ENCODE measurements around the gene LMTK2. TPM values are rescaled to one million over a fixed set of nuclear protein-coding genes. Genes with fewer than 3 reads are reported as not detected.

Gene LMTK2
- total RNA-seq, 1 donor from 2014 or later: 20.6 TPM

DNA sequence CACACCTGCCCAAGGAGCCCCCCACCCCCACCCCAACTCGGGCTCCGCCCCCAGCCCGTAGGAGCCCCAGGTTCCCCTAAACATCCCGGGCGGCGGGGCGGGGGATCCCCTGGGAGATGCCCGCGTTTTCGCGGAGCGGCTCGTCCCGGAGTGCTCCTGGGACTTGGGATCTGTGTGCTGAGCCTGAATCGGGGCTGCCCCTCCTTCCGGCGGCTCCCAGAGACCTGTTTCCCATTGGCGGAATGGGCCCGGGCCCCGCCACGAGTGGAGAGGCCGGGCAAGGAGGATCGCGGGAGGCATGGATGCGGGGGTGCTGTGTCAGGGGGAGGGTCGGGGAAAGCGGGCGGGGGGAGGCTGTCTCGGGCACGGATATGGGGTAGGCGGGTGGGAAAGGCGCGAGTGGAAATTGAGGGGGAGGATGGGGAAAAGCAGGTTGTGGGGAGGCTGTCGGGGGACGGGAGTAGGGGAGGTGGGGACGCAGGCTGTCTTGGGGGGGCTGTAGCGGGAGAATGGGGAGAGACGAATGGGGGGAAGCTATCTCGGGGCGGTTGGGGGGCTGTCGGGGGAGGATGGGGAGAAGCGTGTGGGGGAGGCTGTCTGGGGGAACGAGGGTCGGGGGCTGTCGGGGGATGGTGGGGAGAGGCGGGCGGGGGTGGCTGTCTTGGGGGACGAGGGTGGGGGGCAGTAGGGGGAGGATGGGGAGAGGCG is 104.0 kb downstream of the LMTK2 start:
- peaks cover 13% of the 10 kb centered on the region for H3K27me3 Mint-ChIP-seq (ENCODE audit: unreplicated experiment)
- H3K4me3 Mint-ChIP-seq (ENCODE audit: unreplicated experiment): no peak overlapping the region
- no peaks in the 10 kb centered on the region for H3K36me3 Mint-ChIP-seq (ENCODE audit: unreplicated experiment)
- H3K27ac Mint-ChIP-seq (ENCODE audit: unreplicated experiment): no peak overlapping the region
- TF ChIP-seq, protein P1, sequence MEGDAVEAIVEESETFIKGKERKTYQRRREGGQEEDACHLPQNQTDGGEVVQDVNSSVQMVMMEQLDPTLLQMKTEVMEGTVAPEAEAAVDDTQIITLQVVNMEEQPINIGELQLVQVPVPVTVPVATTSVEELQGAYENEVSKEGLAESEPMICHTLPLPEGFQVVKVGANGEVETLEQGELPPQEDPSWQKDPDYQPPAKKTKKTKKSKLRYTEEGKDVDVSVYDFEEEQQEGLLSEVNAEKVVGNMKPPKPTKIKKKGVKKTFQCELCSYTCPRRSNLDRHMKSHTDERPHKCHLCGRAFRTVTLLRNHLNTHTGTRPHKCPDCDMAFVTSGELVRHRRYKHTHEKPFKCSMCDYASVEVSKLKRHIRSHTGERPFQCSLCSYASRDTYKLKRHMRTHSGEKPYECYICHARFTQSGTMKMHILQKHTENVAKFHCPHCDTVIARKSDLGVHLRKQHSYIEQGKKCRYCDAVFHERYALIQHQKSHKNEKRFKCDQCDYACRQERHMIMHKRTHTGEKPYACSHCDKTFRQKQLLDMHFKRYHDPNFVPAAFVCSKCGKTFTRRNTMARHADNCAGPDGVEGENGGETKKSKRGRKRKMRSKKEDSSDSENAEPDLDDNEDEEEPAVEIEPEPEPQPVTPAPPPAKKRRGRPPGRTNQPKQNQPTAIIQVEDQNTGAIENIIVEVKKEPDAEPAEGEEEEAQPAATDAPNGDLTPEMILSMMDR (IDR thresholded peaks at IDR 0.05; ENCODE audit: partially characterized antibody, unreplicated experiment): no peak
- DNase-seq: no peak
- peaks cover 2% of the 10 kb centered on the region for H3K4me1 Mint-ChIP-seq (ENCODE audit: low read depth, unreplicated experiment)
- H3K9me3 Mint-ChIP-seq (ENCODE audit: unreplicated experiment): peaks cover 18% of the 10 kb centered on the region

DNA sequence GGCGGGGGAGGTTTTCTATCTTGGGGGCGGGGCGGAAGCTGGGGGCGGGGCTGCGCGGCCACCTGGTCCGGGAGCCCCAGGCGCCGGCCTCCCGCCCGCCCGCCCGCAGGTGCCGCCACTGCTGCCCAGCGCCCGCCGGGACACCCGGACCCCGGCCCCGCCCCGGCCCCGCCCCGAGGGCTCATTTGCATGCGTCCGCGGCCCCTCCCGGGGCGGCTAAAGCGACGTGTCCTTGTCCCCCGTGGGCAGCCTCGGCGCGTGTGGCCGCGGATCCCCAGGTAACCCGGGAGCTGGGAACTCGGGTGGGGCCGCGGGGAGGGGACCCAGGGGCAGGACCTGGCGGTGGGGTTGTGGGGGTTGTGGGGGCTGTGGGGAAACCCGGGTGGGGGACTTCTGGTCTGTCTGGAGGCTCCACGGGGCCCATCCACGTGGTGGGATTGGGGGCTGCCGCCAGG is 104.6 kb downstream of the LMTK2 start, which contains the start of gene BHLHA15:
Gene BHLHA15 (plus strand): TSS at position 219 of the 455 bp plus-strand sequence. CDS start 871 bp downstream, outside the sequence.
- H3K27me3 Mint-ChIP-seq (ENCODE audit: unreplicated experiment): peaks cover 13% of the 10 kb centered on the region
- TF ChIP-seq, protein P1 (IDR thresholded peaks at IDR 0.05; ENCODE audit: partially characterized antibody, unreplicated experiment): no peak
- no peak within 1 kb of the TSS for H3K27ac Mint-ChIP-seq (ENCODE audit: unreplicated experiment)
- H3K4me1 Mint-ChIP-seq (ENCODE audit: low read depth, unreplicated experiment): no peaks in the 10 kb centered on the region
- peak; percentile 57 for DNase-seq
- peaks cover 16% of the 10 kb centered on the region for H3K9me3 Mint-ChIP-seq (ENCODE audit: unreplicated experiment)
- peak within 1 kb of the TSS; percentile 71 for H3K4me3 Mint-ChIP-seq (ENCODE audit: unreplicated experiment)
- H3K36me3 Mint-ChIP-seq (ENCODE audit: unreplicated experiment): no peaks in the 10 kb centered on the region

DNA sequence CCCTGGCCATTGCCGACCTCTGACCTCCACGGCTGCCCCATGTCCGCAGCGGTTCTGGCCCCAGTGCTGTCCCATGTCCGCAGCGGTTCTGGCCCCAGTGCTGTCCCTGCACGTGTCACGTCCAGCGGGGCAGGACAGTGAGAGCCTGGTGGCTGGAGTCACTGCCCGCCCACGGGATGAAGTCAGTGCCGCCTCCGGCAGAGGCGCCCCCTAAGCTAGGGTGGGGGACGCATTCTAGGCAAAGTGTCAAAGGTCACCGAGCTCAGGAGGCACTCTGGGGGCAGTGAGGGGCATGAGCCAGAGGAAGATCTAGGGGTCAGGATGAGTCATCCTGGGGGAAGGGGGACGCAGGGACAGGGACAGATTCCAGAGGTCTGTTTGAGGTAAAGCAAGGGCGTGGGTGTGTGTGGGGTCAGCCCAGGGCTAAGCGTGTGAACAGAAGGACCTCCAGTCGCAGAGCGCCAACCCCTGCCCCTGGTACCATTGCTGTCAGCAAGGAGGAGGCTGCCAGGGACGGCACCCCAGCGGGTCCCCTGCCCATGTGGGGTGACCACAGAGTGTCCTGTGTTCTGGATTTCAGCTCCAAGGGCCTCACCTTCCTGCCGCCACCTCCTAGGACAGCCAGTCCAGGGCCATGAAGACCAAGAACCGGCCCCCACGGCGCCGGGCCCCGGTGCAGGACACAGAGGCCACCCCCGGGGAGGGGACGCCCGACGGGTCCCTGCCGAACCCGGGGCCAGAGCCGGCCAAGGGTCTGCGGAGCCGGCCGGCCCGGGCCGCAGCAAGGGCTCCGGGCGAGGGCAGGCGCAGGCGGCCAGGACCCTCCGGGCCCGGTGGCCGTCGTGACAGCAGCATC is 105.2 kb downstream of the LMTK2 start:
- Mint-ChIP-seq H3K36me3 (ENCODE audit: unreplicated experiment) (no peaks in the 10 kb centered on the region), H3K4me3 (ENCODE audit: unreplicated experiment) (peak overlapping the region; percentile 71), H3K4me1 (ENCODE audit: low read depth, unreplicated experiment) (no peaks in the 10 kb centered on the region)

DNA sequence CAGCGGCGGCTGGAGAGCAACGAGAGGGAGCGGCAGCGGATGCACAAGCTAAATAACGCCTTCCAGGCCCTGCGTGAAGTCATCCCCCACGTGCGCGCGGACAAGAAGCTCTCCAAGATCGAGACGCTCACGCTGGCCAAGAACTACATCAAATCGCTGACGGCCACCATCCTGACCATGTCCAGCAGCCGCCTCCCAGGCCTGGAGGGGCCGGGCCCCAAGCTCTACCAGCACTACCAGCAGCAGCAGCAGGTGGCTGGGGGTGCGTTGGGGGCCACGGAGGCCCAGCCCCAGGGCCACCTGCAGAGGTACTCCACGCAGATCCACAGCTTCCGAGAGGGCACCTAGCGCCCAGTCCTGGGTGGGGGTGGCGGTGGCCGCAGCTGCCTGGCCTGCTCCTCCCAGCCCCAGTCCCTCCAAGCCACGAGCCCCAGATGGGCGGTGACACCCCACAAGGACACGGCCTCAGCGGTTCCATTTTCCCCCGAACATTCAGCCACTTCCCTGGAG is 105.9 kb downstream of the LMTK2 start:
- DNase-seq: no peak
- H3K27ac Mint-ChIP-seq (ENCODE audit: unreplicated experiment): no peak overlapping the region
- H3K4me3 Mint-ChIP-seq (ENCODE audit: unreplicated experiment): no peak overlapping the region
- H3K27me3 Mint-ChIP-seq (ENCODE audit: unreplicated experiment): peaks cover 13% of the 10 kb centered on the region
- TF ChIP-seq, protein P1 (IDR thresholded peaks at IDR 0.05; ENCODE audit: partially characterized antibody, unreplicated experiment): no peak
- H3K36me3 Mint-ChIP-seq (ENCODE audit: unreplicated experiment): no peaks in the 10 kb centered on the region
- H3K4me1 Mint-ChIP-seq (ENCODE audit: low read depth, unreplicated experiment): no peaks in the 10 kb centered on the region
- peaks cover 16% of the 10 kb centered on the region for H3K9me3 Mint-ChIP-seq (ENCODE audit: unreplicated experiment)

More for the DNA sequence above, 105.2 kb downstream of the LMTK2 start:
- peak; percentile 28 for DNase-seq
- peaks cover 13% of the 10 kb centered on the region for H3K27me3 Mint-ChIP-seq (ENCODE audit: unreplicated experiment)
- H3K27ac Mint-ChIP-seq (ENCODE audit: unreplicated experiment): no peak overlapping the region
- TF ChIP-seq, protein P1 (IDR thresholded peaks at IDR 0.05; ENCODE audit: partially characterized antibody, unreplicated experiment): no peak
- peaks cover 16% of the 10 kb centered on the region for H3K9me3 Mint-ChIP-seq (ENCODE audit: unreplicated experiment)

All from glutamatergic neuron (in vitro differentiated cells).